Activated T-cell treated with anti-CD3 and anti-CD28 coated beads, Interleukin-2, amount 50 U/mL, for 4 hours (primary cell): ENCODE data around the gene MKNK1. TPM values are rescaled to one million over a fixed set of nuclear protein-coding genes. Genes with fewer than 3 reads are reported as not detected.

Source experiments
- ATAC-seq, 2 donors: fragments of 200-7000 bp; cut with Tn5 transposase; one replicate each; pipeline ENCODE4 v1.10.0; 2021
- DNase-seq: peaks from one replicate; pipeline ENCODE4 v3.0.0-alpha.2; 2020
- H3K27me3 Mint-ChIP-seq: one replicate; pipeline ENCODE4 v1.8.0; 2021; ENCODE audit warnings: low read depth, mixed read lengths
- H3K36me3 Mint-ChIP-seq: one replicate; pipeline ENCODE4 v1.8.0; 2022; ENCODE audit warnings: mixed read lengths; ENCODE audit not compliant: insufficient read depth
- H3K4me1 Mint-ChIP-seq: one replicate; pipeline ENCODE4 v1.8.0; 2021; ENCODE audit warnings: low read depth, mixed read lengths
- H3K4me3 Mint-ChIP-seq: one replicate; pipeline ENCODE4 v1.8.0; 2021; ENCODE audit warnings: mild to moderate bottlenecking, moderate library complexity, mixed read lengths
- H3K9me3 Mint-ChIP-seq: one replicate; pipeline ENCODE4 v1.8.0; 2021; ENCODE audit warnings: mixed read lengths
- total RNA-seq, 3 donors: library from RNA; stranded (reverse); gene quantifications; one replicate each; pipeline ENCODE4 v1.2.1, GENCODE V29; 2021

The MKNK1 gene
- total RNA-seq, 3 donors from 2014 or later = 21.1 to 26.1 (median 21.6) TPM

DNA sequence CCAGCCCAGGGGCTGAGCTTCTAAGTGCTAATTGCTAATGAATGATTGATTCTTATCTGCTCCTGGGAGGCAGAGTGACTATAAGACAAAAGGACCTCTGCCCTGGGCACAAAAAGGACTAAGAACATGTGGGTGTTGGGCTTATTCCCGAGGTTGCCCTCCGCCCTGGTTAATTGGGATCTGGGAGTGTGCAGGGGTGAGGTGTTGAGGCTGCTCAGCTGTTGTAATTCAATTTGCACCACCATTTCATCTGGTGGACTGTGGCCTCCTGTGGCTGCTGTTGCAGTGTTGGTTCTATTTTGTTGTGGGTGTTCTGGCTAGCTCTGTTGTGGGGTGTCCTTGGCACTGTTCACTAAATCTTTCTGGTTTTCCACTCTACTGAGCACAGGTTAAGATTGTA lies 65.9 kb downstream of the MKNK1 start:
- Mint-ChIP-seq H3K4me1 (peaks cover 4% of the 10 kb centered on the region), H3K4me3 (no peak overlapping the region), H3K36me3 (no peaks in the 10 kb centered on the region), H3K9me3 (no peaks in the 10 kb centered on the region), H3K27me3 (peaks cover 17% of the 10 kb centered on the region)
- ATAC-seq (no peak), DNase-seq (no peak)

DNA sequence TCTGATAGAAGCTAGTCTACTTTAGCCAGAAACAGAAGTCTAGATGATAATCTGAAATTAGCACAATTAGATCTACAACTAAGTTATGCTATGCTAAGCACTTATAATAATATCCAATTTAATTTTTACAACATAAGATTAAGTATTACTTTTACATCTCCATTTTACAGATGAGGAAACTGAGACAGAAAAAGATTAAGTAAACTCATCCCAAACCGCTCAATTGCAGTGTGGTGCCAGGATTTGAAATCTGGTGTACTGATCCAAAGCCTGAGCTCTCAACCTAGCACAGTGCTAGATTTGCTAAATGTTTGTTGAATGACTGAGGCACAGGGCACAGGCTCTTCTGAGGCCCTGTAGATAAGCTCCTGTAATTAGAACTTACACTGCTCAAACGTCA lies 66.4 kb downstream of the MKNK1 start:
- H3K4me3 Mint-ChIP-seq = no peak overlapping the region
- no peaks in the 10 kb centered on the region for H3K36me3 Mint-ChIP-seq
- peaks cover 5% of the 10 kb centered on the region for H3K4me1 Mint-ChIP-seq
- H3K27me3 Mint-ChIP-seq = peaks cover 13% of the 10 kb centered on the region
- ATAC-seq (no peak), DNase-seq (no peak)
- no peaks in the 10 kb centered on the region for H3K9me3 Mint-ChIP-seq

DNA sequence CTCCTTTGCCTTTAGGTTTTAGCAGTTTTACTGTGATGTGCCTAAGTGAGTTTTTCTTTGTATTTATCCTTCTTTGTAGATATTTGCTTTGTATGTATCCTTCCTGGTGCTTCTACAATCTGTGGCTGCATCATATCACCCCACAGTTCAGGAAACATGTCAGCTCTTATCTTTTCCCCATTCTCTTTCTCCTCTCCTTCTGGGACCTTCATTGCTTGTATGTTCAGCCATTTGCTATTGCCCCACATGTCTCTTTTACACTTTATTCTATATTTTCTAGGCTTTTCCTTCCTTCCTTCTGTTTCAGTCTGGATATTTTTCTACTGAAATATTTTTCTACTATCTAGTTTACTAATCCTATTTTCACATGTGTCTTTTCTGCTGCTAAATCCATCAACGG lies 67.5 kb downstream of the MKNK1 start:
- Mint-ChIP-seq H3K9me3 (no peaks in the 10 kb centered on the region), H3K36me3 (no peaks in the 10 kb centered on the region), H3K4me3 (no peak overlapping the region), H3K4me1 (peaks cover 6% of the 10 kb centered on the region), H3K27me3 (peaks cover 9% of the 10 kb centered on the region)
- no peak for DNase-seq
- ATAC-seq = no peak

DNA sequence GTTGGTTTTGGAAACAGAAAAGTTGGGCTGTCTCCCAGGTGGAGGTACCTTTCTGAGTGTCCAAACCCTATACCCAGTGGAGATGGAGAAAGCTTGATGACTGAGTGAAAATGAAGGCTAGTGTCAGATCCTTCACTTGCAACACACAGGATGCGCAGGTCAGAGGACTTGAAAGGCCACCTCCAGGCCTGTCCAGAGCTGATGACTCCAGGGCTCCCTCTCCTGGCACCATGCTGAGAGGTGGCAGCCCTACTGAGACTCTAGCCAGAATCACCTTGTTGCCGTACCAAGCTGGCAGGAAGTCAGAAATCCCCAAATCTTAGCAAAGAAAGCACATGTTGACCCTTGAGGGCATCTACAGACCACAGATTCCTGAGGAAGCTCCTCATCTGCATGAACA lies 69.0 kb downstream of the MKNK1 start:
- DNase-seq (no peak), ATAC-seq (no peak)
- Mint-ChIP-seq H3K36me3 (no peaks in the 10 kb centered on the region), H3K9me3 (no peaks in the 10 kb centered on the region), H3K27me3 (peaks cover 6% of the 10 kb centered on the region), H3K4me1 (peaks cover 6% of the 10 kb centered on the region), H3K4me3 (no peak overlapping the region)

DNA sequence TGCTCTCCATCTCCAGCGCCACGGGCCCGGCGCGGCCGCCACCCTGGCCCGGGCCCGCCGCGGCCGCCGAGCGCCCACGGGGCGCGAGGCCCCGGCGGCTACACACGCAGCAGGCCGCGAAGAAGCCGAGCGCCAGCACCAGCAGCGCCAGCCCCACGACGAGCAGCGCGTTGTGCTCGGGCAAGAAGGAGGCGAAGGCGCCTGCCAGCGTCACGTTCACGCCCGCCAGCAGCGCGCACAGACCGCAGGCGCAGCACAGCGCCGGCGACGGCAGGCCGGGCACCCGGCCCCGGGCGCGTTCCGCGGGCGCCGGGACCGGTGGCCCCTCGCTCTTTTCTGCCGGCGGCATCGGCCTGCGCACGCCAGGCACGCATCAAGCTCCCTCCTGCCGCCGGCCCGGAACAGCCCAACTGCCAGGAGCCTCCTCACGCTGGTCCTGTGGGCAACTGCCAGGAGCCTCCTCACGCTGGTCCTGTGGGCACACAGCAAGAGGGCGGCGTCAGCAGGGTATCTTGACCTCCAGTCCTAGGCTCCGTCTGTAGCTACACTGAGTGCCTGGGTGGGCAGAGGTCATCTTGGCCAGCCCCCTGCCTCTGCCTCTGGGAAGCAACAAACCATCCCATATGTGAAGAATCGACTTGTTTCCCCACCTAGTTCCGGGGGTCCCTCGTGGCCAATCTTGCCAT lies 70.7 kb downstream of the MKNK1 start:
- ATAC-seq (peak; percentile 82 to 83), DNase-seq (peak; percentile 49)
- Mint-ChIP-seq H3K27me3 (peaks cover 16% of the 10 kb centered on the region), H3K9me3 (no peaks in the 10 kb centered on the region), H3K4me3 (peak overlapping the region; percentile 65), H3K36me3 (no peaks in the 10 kb centered on the region), H3K4me1 (peaks cover 9% of the 10 kb centered on the region)

- Mint-ChIP-seq H3K4me1 (peaks cover 9% of the 10 kb centered on the region), H3K36me3 (no peaks in the 10 kb centered on the region), H3K4me3 (peak overlapping the region; percentile 60), H3K9me3 (no peaks in the 10 kb centered on the region), H3K27me3 (peaks cover 20% of the 10 kb centered on the region)
- DNase-seq (peak; percentile 68), ATAC-seq (peak; percentile 82 to 88)
Observed at GRCh38 chr1:46532498-46533178, 71.4 kb downstream of the MKNK1 start.

GRCh38 chr1:46532095-46532494 lies 72.0 kb downstream of the MKNK1 start:
- H3K27me3 Mint-ChIP-seq = peaks cover 23% of the 10 kb centered on the region
- H3K4me3 Mint-ChIP-seq = no peak overlapping the region
- DNase-seq (no peak), ATAC-seq (no peak)
- no peaks in the 10 kb centered on the region for H3K9me3 Mint-ChIP-seq
- H3K36me3 Mint-ChIP-seq = no peaks in the 10 kb centered on the region
- H3K4me1 Mint-ChIP-seq = peaks cover 9% of the 10 kb centered on the region

GRCh38 chr1:46530791-46531409 lies 73.2 kb downstream of the MKNK1 start:
- peaks cover 9% of the 10 kb centered on the region for H3K4me1 Mint-ChIP-seq
- no peak overlapping the region for H3K4me3 Mint-ChIP-seq
- no peak for DNase-seq
- no peaks in the 10 kb centered on the region for H3K36me3 Mint-ChIP-seq
- ATAC-seq = no peak
- no peaks in the 10 kb centered on the region for H3K9me3 Mint-ChIP-seq
- peaks cover 22% of the 10 kb centered on the region for H3K27me3 Mint-ChIP-seq

GRCh38 chr1:46530311-46530710 lies 73.8 kb downstream of the MKNK1 start:
- Mint-ChIP-seq H3K9me3 (no peaks in the 10 kb centered on the region), H3K27me3 (peaks cover 26% of the 10 kb centered on the region), H3K4me1 (peaks cover 9% of the 10 kb centered on the region), H3K4me3 (no peak overlapping the region), H3K36me3 (no peaks in the 10 kb centered on the region)
- ATAC-seq (no peak), DNase-seq (no peak)

GRCh38 chr1:46529031-46529630 lies 74.9 kb downstream of the MKNK1 start:
- DNase-seq (no peak), ATAC-seq (no peak)
- Mint-ChIP-seq H3K4me1 (peaks cover 9% of the 10 kb centered on the region), H3K4me3 (no peak overlapping the region), H3K36me3 (no peaks in the 10 kb centered on the region), H3K9me3 (no peaks in the 10 kb centered on the region), H3K27me3 (peaks cover 31% of the 10 kb centered on the region)

DNA sequence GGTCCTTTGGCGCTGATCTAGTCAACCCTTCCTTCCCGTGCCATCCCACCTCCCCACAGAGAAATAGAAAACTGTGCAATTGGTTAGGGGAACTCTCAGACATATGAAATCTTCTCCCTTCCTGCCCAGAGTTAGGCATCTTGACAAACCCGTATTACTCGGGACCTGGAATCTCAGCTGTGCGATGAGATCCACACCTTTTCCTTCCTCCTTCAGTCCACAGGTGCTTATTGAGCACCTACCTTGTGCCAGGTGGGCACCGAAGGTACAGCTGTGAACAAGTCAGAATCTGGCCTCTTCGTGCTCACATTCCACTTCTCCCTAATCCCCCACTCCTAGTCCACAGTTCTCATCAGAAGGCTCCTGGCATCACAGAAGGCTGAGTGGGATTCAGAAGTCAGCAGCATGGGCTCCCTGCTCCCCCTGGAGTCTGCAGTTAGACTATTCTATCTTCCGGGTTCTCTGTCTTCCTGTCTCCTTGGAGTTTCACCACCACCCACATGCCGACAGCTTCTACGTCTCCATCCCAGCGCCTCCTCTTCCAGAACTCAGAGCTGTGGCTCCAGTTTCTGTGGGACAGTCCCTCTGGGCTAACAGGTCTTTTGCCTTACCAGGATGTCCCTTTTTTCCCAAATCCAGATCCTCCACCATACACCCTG lies 75.6 kb downstream of the MKNK1 start:
- no peak overlapping the region for H3K4me3 Mint-ChIP-seq
- DNase-seq = no peak
- no peaks in the 10 kb centered on the region for H3K9me3 Mint-ChIP-seq
- H3K27me3 Mint-ChIP-seq = peaks cover 31% of the 10 kb centered on the region
- H3K36me3 Mint-ChIP-seq = no peaks in the 10 kb centered on the region
- ATAC-seq = no peak
- peaks cover 5% of the 10 kb centered on the region for H3K4me1 Mint-ChIP-seq

- no peak overlapping the region for H3K4me3 Mint-ChIP-seq
- no peaks in the 10 kb centered on the region for H3K9me3 Mint-ChIP-seq
- peaks cover 31% of the 10 kb centered on the region for H3K27me3 Mint-ChIP-seq
Observed at GRCh38 chr1:46527474-46528296, 76.4 kb downstream of the MKNK1 start.

DNA sequence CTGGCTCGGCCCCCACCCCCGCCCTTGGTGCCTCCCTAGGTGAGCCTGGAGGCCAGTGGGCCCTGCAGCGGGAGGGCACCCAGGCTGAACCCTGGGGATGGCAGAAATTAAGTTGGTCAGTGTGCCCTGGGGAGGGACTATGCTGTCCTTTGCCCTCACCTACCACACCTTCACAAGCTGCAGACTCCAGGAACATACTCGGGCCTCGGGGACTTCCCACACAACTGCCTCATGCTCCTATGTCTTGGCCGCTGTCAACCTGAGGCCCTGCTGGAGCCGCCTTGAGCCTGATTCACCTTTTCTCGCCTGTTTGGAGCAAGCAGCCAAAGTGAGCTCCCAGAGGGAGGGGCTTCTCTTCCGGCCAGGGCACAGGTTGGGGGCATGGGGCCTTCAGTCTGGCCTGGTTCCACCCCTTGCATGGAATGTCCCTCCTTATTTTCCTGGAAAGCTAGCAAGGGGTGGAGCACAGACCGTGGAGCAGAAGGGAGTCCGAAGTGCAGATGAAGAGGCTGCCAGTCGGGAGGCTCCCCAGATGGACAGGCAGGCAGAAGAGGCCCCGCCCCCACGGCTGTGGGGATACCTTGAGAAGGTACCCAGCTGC lies 77.3 kb downstream of the MKNK1 start:
- no peaks in the 10 kb centered on the region for H3K9me3 Mint-ChIP-seq

More at GRCh38 chr1:46527474-46528296, 76.4 kb downstream of the MKNK1 start:
- ATAC-seq (peak; percentile 63 to 67), DNase-seq (peak; percentile 65)
- Mint-ChIP-seq H3K36me3 (no peaks in the 10 kb centered on the region), H3K4me1 (peaks cover 6% of the 10 kb centered on the region)

More for the DNA sequence above, 77.3 kb downstream of the MKNK1 start:
- peaks cover 13% of the 10 kb centered on the region for H3K4me1 Mint-ChIP-seq
- peaks cover 31% of the 10 kb centered on the region for H3K27me3 Mint-ChIP-seq
- no peaks in the 10 kb centered on the region for H3K36me3 Mint-ChIP-seq
- DNase-seq = no peak
- ATAC-seq = no peak
- H3K4me3 Mint-ChIP-seq = no peak overlapping the region
